ENCODE data around the gene MTIF2.

DNA sequence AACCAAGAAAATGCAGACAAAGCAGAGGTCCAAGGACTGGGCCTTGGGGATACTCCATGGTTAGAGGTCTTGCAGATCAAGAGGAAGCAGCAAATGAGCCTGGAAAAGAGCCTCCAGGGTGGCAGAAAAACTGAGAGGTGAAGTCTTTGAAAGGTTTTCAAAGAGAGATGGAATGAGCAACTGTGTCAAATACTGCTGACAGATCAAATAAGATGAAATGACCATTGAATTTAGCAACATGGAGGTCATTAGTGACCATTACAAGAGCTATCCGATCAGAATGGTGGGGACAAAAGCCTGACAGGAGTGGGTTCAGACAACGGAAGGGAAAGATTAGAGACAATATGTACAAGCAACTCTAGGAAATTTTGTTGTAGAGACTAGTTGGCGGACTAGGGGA lies 38.5 kb downstream of the MTIF2 start:
- TF ChIP-seq EZH2 (IDR thresholded peaks at IDR 0.05; ENCODE audit: insufficient read depth, poor library complexity, severe bottlenecking) = no peak
- TF ChIP-seq EZH2phosphoT487 (IDR thresholded peaks at IDR 0.05; ENCODE audit: insufficient read depth, low read depth) = no peak
